GM12878 (cell line): Measurements from ENCODE around the gene DCLRE1B. TPM values are rescaled to one million over a fixed set of nuclear protein-coding genes. Genes with fewer than 3 reads are reported as not detected.

Experiments
- ATAC-seq: fragments of 200-7000 bp; cut with Tn5 transposase; 3 replicates; pipeline ENCODE4 v1.9.1; 2020; ENCODE audit warnings: mild to moderate bottlenecking, moderate library complexity
- BruUV-seq: library from RNA; stranded (reverse); fragments of 400-500 nt; replicated peaks from 2 replicates; lab custom pipeline; 2021; lab: Mats Ljungman, UMichigan
- CTCF ChIA-PET: fragments of 300-600 bp; sonication (Branson Sonifier 250); formaldehyde crosslinking; extraction: SDS; loops from one replicate; lab custom pipeline; 2021; ENCODE audit warnings: inconsistent platforms; lab: Yijun Ruan, JAX
- POLR2A ChIA-PET: fragments of 350-600 bp; formaldehyde crosslinking; extraction: SDS; loops from one replicate; lab custom pipeline; 2021; ENCODE audit warnings: inconsistent platforms; lab: Charles Lee
- RAD21 ChIA-PET: fragments of 300-600 bp; sonication (Branson Sonifier 250); formaldehyde crosslinking; loops from one replicate; lab custom pipeline; 2023; ENCODE audit warnings: antibody characterized with exemption; ENCODE audit not compliant: unreplicated experiment; lab: Charles Lee
- SMC1A ChIA-PET: fragments of 300-600 bp; sonication (Branson Sonifier 250); formaldehyde crosslinking; loops from one replicate; lab custom pipeline; 2023; ENCODE audit not compliant: unreplicated experiment, uncharacterized antibody; lab: Charles Lee
- DNase-seq: peaks from one replicate; pipeline ENCODE4 v3.0.0-alpha.2; 2011; ENCODE audit warnings: low read depth, low spot score
- FAIRE-seq: peaks from 3 replicates; lab custom pipeline; 2011; peaks lifted over from hg19 to GRCh38; lab: Jason Lieb, UNC
- H2AFZ ChIP-seq: 2 replicates; pipeline ENCODE4 v1.6.0; 2011; ENCODE audit warnings: low read depth, low read length, control low read depth; ENCODE audit not compliant: control insufficient read depth
- H3K27ac ChIP-seq: 2 replicates; pipeline ENCODE4 v1.5.1; 2011; ENCODE audit warnings: control low read depth; ENCODE audit not compliant: control insufficient read depth, insufficient read depth
- H3K27me3 ChIP-seq, 2 experiments: replicated peaks in 1 of 2; 2 replicates each; pipeline versions ENCODE4 v1.6.0 to v1.6.1; 2011; ENCODE audit warnings: low read length in 1 of 2; ENCODE audit not compliant: control insufficient read depth in 2 of 2, insufficient read depth in 2 of 2
- H3K36me3 ChIP-seq, 2 experiments: 2 replicates each; pipeline ENCODE4 v1.5.1; 2011; ENCODE audit warnings: low read length in 1 of 2; ENCODE audit not compliant: control insufficient read depth in 2 of 2, insufficient read depth in 2 of 2
- H3K4me1 ChIP-seq: 2 replicates; pipeline ENCODE4 v1.6.1; 2011; ENCODE audit warnings: mild to moderate bottlenecking, low read length, moderate library complexity, mixed read lengths; ENCODE audit not compliant: control insufficient read depth, insufficient read depth
- H3K4me2 ChIP-seq: 2 replicates; pipeline ENCODE4 v1.6.0; 2011; ENCODE audit warnings: control low read depth; ENCODE audit not compliant: control insufficient read depth, insufficient read depth
- H3K4me3 ChIP-seq: fragments of 200-600 bp; sonication (generic); 2 replicates; pipeline ENCODE4 v1.5.1; 2016
- H3K79me2 ChIP-seq: 2 replicates; pipeline ENCODE4 v1.6.0; 2011; ENCODE audit warnings: low read length; ENCODE audit not compliant: control insufficient read depth, insufficient read depth
- H3K9ac ChIP-seq: 2 replicates; pipeline ENCODE4 v1.8.0; 2011; ENCODE audit warnings: low read length, control low read depth, mixed read lengths; ENCODE audit not compliant: control insufficient read depth, insufficient read depth
- H3K9me3 ChIP-seq: replicated peaks from 3 replicates; pipeline ENCODE4 v1.5.1; 2011; ENCODE audit warnings: mild to moderate bottlenecking, low read length; ENCODE audit not compliant: control insufficient read depth, insufficient read depth
- H4K20me1 ChIP-seq: 2 replicates; pipeline ENCODE4 v1.6.0; 2011; ENCODE audit not compliant: control insufficient read depth, insufficient read depth
- CHD2 ChIP-seq: IDR thresholded peaks from 2 replicates; pipeline ENCODE4 v1.6.1; 2011; ENCODE audit warnings: low read depth, low read length, improper control_type of control experiment, borderline replicate concordance
- EP300 ChIP-seq, 2 experiments: fragments of 150-350 bp in 1 of 2; IDR thresholded peaks; 2 replicates each; pipeline ENCODE4 v1.6.1; 2011 to 2012; ENCODE audit warnings: low read depth in 2 of 2, low read length in 2 of 2, borderline replicate concordance in 1 of 2, improper control_type of control experiment in 1 of 2, inconsistent platforms in 1 of 2; ENCODE audit not compliant: control insufficient read depth in 1 of 2
- IKZF2 ChIP-seq, 2 experiments: fragments of 450-650 bp; IDR thresholded peaks; 2 replicates each; pipeline ENCODE4 v1.6.1; 2017; ENCODE audit warnings: mild to moderate bottlenecking in 2 of 2, moderate library complexity in 2 of 2
- RAD21 ChIP-seq: IDR thresholded peaks from 2 replicates; pipeline ENCODE4 v1.6.1; 2011; ENCODE audit warnings: mild to moderate bottlenecking, low read depth, low read length, moderate library complexity; ENCODE audit not compliant: insufficient read depth
- REST ChIP-seq: IDR thresholded peaks from 2 replicates; pipeline ENCODE4 v1.6.1; 2012; ENCODE audit warnings: mild to moderate bottlenecking, low read depth, low read length
- TCF12 ChIP-seq: IDR thresholded peaks from 2 replicates; pipeline ENCODE4 v1.6.1; 2011; ENCODE audit warnings: low read depth, mild to moderate bottlenecking, low read length
- WGBS: methylation state at CpG from one replicate; pipeline ENCODE4 v1.1.6; 2016; ENCODE audit warnings: low lambda C conversion rate; ENCODE audit not compliant: insufficient replicate concordance, insufficient coverage; ENCODE audit errors: missing lambda C conversion rate; 5-methylcytosine and 5-hydroxymethylcytosine counted together
- in situ Hi-C: fragments of 300-500 bp; cut with MboI; formaldehyde crosslinking; loops from 9 replicates; pipeline ENCODE4 v1.14.3; 2018; ENCODE audit warnings: mixed read lengths
- intact Hi-C: fragments of 100-400 bp; cut with micrococcal nuclease; formaldehyde crosslinking; loops from one replicate; pipeline ENCODE4 v1.14.2; 2022; ENCODE audit not compliant: unreplicated experiment
- polyA plus RNA-seq, 11 experiments: library from polyadenylated mRNA; depleted of rRNA in 4 of 11; unstranded in 6 of 11; stranded (reverse) in 5 of 11; fragments of >200 nt; fragmentation: Nextera tagmentation in 4 of 11; fragmentation: Illumina TruSeq in 1 of 11; extraction: Ambion mirVana in 4 of 11; extraction: Trizol in 1 of 11; gene quantifications; 1 replicate in 1 of 11; 2 replicates in 10 of 11; pipeline versions ENCODE4 v1.2.1 to v1.2.3, GENCODE V29; 2011 to 2016; ENCODE audit warnings: inconsistent platforms in 2 of 11, missing spikeins in 2 of 11, low read depth in 1 of 11
- total RNA-seq, 4 experiments: library from RNA; depleted of rRNA in 3 of 4; stranded (reverse); fragments of >200 nt in 3 of 4; fragmentation: Illumina TruSeq in 1 of 4; extraction: Trizol in 1 of 4; gene quantifications; 2 replicates each; pipeline versions ENCODE4 v1.2.1 to v1.2.3, GENCODE V29; 2013 to 2021
- TF ChIP-seq, protein P1 (sequence below): fragments of 450-650 bp; IDR thresholded peaks from 2 replicates; pipeline ENCODE4 v1.6.1; 2014; ENCODE audit warnings: mild to moderate bottlenecking
- TF ChIP-seq, protein P2 (sequence below): fragments of 450-650 bp; IDR thresholded peaks from 2 replicates; pipeline ENCODE4 v1.6.1; 2017; ENCODE audit warnings: mild to moderate bottlenecking, low read depth, inconsistent platforms; ENCODE audit not compliant: poor library complexity, severe bottlenecking
- TF ChIP-seq, protein P3 (sequence below): fragments of 450-650 bp; formaldehyde crosslinking; IDR thresholded peaks from 2 replicates; pipeline ENCODE4 v1.4.0; 2020; ENCODE audit warnings: mild to moderate bottlenecking, moderate library complexity

Gene DCLRE1B
- total and polyA plus RNA-seq, 10 of the 15 experiments (the other 5 are each of a cell fraction or from before 2014, with no cell fraction given) = 5.4 to 18.3 (median 13.4) TPM

GRCh38 chr1:113891631-113892220 is 13.4 kb upstream of the DCLRE1B start:
- H3K36me3 ChIP-seq = peaks cover 0 to 2% of the 10 kb centered on the region in 2 experiments; a peak in 1 of 4 replicates
- H3K27ac ChIP-seq = no peak overlapping the region
- H3K9me3 ChIP-seq = no peaks in the 10 kb centered on the region
- no TSS peak for BruUV-seq
- ATAC-seq (no peak), DNase-seq (no peak), FAIRE-seq (no peak)
- TF ChIP-seq EP300 (IDR thresholded peaks at IDR 0.05; ENCODE audit: borderline replicate concordance in 1 of 2, control insufficient read depth in 1 of 2, low read depth in 2 of 2, low read length in 2 of 2) (no peak), IKZF2 (IDR thresholded peaks at IDR 0.05) (no peak), REST (no peak), TCF12 (no peak), RAD21 (no peak), CHD2 (no peak)
- TF ChIP-seq, protein P1, sequence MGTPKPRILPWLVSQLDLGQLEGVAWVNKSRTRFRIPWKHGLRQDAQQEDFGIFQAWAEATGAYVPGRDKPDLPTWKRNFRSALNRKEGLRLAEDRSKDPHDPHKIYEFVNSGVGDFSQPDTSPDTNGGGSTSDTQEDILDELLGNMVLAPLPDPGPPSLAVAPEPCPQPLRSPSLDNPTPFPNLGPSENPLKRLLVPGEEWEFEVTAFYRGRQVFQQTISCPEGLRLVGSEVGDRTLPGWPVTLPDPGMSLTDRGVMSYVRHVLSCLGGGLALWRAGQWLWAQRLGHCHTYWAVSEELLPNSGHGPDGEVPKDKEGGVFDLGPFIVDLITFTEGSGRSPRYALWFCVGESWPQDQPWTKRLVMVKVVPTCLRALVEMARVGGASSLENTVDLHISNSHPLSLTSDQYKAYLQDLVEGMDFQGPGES = no peak
- TF ChIP-seq, protein P2, sequence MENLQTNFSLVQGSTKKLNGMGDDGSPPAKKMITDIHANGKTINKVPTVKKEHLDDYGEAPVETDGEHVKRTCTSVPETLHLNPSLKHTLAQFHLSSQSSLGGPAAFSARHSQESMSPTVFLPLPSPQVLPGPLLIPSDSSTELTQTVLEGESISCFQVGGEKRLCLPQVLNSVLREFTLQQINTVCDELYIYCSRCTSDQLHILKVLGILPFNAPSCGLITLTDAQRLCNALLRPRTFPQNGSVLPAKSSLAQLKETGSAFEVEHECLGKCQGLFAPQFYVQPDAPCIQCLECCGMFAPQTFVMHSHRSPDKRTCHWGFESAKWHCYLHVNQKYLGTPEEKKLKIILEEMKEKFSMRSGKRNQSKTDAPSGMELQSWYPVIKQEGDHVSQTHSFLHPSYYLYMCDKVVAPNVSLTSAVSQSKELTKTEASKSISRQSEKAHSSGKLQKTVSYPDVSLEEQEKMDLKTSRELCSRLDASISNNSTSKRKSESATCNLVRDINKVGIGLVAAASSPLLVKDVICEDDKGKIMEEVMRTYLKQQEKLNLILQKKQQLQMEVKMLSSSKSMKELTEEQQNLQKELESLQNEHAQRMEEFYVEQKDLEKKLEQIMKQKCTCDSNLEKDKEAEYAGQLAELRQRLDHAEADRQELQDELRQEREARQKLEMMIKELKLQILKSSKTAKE = no peak
- TF ChIP-seq, protein P3, sequence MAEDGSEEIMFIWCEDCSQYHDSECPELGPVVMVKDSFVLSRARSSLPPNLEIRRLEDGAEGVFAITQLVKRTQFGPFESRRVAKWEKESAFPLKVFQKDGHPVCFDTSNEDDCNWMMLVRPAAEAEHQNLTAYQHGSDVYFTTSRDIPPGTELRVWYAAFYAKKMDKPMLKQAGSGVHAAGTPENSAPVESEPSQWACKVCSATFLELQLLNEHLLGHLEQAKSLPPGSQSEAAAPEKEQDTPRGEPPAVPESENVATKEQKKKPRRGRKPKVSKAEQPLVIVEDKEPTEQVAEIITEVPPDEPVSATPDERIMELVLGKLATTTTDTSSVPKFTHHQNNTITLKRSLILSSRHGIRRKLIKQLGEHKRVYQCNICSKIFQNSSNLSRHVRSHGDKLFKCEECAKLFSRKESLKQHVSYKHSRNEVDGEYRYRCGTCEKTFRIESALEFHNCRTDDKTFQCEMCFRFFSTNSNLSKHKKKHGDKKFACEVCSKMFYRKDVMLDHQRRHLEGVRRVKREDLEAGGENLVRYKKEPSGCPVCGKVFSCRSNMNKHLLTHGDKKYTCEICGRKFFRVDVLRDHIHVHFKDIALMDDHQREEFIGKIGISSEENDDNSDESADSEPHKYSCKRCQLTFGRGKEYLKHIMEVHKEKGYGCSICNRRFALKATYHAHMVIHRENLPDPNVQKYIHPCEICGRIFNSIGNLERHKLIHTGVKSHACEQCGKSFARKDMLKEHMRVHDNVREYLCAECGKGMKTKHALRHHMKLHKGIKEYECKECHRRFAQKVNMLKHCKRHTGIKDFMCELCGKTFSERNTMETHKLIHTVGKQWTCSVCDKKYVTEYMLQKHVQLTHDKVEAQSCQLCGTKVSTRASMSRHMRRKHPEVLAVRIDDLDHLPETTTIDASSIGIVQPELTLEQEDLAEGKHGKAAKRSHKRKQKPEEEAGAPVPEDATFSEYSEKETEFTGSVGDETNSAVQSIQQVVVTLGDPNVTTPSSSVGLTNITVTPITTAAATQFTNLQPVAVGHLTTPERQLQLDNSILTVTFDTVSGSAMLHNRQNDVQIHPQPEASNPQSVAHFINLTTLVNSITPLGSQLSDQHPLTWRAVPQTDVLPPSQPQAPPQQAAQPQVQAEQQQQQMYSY (CRISPR knock-in tag) = no peak
- H2AFZ ChIP-seq = no peak overlapping the region
- H3K27me3 ChIP-seq = no peaks in the 10 kb centered on the region
- CTCF ChIA-PET = interaction anchor here (1.3 kb wide), 1 partner anchor 11 kb away, joined by 4 read pairs; no protein-coding TSS in a partner anchor
- 88% methylated on average over 10 of the region's 11 CpGs for WGBS
- no peaks in the 10 kb centered on the region for H3K79me2 ChIP-seq
- in situ Hi-C loops = no loop called here
- RAD21 ChIA-PET = interaction anchor here (1.0 kb wide), 1 partner anchor 11 kb away, joined by 3 read pairs; no protein-coding TSS in a partner anchor
- H4K20me1 ChIP-seq = no peaks in the 10 kb centered on the region
- H3K4me1 ChIP-seq = no peaks in the 10 kb centered on the region
- no peak overlapping the region for H3K4me3 ChIP-seq
- SMC1A ChIA-PET = interaction anchor here (1.2 to 5.8 kb wide), 5 partner anchors 10 to 56 kb away, joined by 3 to 30 read pairs (median 20); partner anchors contain the start of genes AP4B1 and DCLRE1B
- POLR2A ChIA-PET = interaction anchor here (0.7 to 2.0 kb wide), 4 partner anchors 9 to 110 kb away, joined by 4 to 9 read pairs (median 6); no protein-coding TSS in a partner anchor
- no peak overlapping the region for H3K4me2 ChIP-seq
- H3K9ac ChIP-seq = no peak overlapping the region
- intact Hi-C loops = no loop called here
